Retinal pigment epithelial cell (primary cell): Measurements from ENCODE around the gene TTLL10.
"Not testable (repeated sequence)": the region's sequence is repeated elsewhere in the genome, so short reads cannot be mapped to it uniquely, and the experiment has no call there.

Experiments used
- DNase-seq: peaks from one replicate; pipeline ENCODE4 v3.0.0-alpha.2; 2010; ENCODE audit warnings: low read depth
- H3K4me3 ChIP-seq: 2 replicates; pipeline ENCODE4 v1.5.1; 2011; ENCODE audit warnings: mild to moderate bottlenecking, low read length, control low read depth, moderate library complexity
- CTCF ChIP-seq: conservative IDR thresholded peaks from 2 replicates; pipeline ENCODE4 v1.5.1; 2011; ENCODE audit warnings: low read depth, low read length, control low read depth, inconsistent platforms

Gene TTLL10

GRCh38 chr1:1148569-1148968, 25.1 kb upstream of the TTLL10 start:
- H3K4me3 ChIP-seq: no peak overlapping the region
- no peak for DNase-seq
- no peak for TF ChIP-seq CTCF

DNA sequence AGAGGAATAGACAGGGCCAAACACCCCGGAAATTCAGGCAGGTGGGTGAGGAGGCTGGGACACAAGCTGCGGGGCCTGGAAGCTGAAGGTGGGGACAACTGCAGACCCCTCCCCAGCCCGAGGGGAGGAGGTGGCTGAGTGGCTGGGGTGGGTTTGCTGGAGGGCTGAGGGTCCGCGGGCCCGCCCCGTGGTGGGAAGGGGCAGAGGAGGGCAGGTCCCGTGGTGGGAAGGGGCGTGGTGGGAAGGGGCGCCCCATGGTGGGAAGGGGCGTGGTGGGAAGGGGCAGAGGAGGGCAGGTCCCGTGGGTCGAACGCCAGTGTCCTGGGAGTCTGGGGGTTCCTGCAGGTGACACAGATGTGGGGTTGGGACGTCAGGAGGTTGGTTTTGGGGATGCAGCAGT, 24.3 kb upstream of the TTLL10 start:
- no peak overlapping the region for H3K4me3 ChIP-seq
- TF ChIP-seq CTCF: no peak
- DNase-seq: no peak

DNA sequence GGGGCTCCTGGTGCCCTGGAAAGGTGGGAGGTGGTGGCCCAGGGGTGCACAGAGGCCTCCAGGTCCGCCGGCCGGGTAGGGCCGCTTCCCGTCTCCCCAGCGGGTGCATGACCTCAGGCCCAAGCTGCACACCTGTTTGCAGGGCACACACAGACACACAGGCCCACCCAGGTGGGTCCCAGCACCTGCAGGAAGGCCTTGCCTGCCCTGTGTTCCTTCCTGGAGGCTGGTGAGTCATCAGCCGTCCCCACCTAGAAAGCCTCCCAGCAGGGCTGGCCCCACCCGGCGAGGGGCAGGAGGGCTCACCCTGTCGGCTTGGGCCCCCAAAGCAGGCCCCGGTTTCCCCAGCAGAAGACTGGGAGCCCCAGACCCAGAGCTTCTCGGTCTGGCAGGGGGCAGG, 23.6 kb upstream of the TTLL10 start:
- no peak overlapping the region for H3K4me3 ChIP-seq
- TF ChIP-seq CTCF: no peak
- DNase-seq: no peak

DNA sequence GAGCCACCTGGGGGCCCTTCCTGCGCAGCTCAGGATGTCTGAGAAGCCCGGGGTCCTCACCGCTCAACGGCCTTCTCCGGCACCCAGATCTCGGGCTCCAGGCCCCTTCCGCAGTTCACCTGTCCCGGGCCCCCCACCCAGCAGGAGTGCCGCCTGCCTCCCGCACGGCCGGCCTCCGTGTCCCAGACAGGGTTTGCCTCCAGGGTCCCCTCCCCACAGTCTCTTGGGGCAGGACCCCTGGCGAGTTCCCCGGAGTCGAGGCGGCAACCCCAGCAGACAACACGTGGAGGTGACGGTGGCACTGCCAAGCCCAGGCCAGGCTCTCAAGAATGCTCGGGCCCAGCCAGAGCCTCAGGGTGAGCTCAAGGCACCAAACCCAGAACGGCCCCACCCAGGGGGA, 22.4 kb upstream of the TTLL10 start:
- no peak overlapping the region for H3K4me3 ChIP-seq
- no peak for TF ChIP-seq CTCF
- DNase-seq: no peak

GRCh38 chr1:1152431-1152830, 21.2 kb upstream of the TTLL10 start:
- not testable (repeated sequence) for DNase-seq, H3K4me3 ChIP-seq

GRCh38 chr1:1153215-1153614, 20.5 kb upstream of the TTLL10 start:
- not testable (repeated sequence) for H3K4me3 ChIP-seq, DNase-seq

DNA sequence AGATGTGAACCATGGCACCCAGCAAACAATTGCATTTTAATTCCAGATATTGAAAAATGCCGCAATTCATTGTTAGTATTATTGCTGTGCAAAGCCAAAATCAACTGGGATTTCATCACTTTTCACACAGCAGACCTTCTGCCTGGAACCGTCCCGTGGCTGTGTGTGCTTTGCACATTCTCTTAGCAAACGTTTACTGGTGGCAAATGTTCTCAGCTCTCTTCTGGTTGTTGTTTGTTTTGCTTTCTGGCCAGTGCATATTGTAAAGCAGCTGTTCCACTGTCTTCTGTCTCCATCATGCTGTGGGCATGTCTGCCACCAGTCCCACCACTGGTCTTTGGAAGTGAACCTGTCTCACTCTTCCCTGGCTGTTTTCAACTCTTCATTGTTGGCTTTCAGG, 19.8 kb upstream of the TTLL10 start:
- DNase-seq: no peak
- TF ChIP-seq CTCF: no peak
- H3K4me3 ChIP-seq: no peak overlapping the region

DNA sequence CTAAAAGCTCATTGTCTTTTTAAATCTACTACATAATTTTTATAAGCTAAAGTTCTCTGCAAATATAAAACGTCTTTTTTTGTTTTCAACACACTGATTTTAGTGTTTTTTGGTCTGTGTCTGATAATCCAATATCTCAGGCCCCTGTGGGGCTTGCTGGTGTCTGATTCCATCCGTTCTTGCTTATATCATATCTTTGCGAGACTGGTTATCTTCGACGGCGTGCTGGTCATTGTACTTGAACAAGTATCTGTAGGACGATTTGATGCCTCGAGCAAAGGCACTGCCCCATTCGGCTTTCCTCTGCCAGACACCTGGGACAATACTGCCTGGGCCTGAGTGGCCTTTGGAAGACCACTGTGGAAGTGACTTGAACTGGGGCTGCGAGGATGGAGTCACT, 18.4 kb upstream of the TTLL10 start:
- TF ChIP-seq CTCF: no peak
- no peak overlapping the region for H3K4me3 ChIP-seq
- DNase-seq: no peak
